Measurements from ENCODE around the gene NUTM2B. TPM values are rescaled to one million over a fixed set of nuclear protein-coding genes. Genes with fewer than 3 reads are reported as not detected.
"Not testable (repeated sequence)": the region's sequence is repeated elsewhere in the genome, so short reads cannot be mapped to it uniquely, and the experiment has no call there.

The NUTM2B gene
- total RNA-seq, 1 donor from 2014 or later = 1.9 TPM

DNA sequence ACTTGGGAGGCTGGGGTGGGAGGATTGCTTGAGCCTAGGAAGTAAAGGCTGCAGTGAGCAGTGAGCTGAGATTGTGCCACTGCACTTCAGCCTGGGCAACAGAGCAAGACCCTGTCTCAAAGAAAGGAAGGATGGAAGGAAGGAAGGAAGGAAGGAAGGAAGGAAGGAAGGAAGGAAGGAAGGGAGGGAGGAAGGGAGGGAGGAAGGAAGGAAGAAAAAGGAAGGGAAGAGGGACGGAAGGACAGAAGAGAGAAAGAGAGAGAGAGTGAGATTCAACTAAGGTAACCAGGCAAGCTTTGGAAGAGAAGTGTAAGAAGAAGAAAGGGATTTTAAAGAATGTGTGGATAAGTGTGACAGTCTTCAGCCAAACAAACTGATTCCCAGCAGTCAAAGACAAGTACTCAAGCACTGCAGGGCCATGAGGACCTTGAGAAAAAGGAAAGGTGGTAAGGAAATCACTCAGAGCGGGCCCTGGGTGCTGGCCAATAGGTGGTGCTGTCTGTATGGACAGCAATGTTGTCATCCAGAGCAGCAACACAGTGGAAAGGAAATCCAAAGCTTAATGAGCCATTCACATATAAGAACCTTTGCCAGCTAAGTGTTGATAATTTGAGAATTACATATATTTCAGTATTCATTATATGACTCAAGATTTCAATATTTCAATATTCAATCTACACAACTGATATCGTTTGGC, 55.4 kb downstream of the NUTM2B start:
- DNase-seq (ENCODE audit: low spot score, unreplicated experiment); H3K27me3 Mint-ChIP-seq: not testable (repeated sequence)
- TF ChIP-seq, protein P1, sequence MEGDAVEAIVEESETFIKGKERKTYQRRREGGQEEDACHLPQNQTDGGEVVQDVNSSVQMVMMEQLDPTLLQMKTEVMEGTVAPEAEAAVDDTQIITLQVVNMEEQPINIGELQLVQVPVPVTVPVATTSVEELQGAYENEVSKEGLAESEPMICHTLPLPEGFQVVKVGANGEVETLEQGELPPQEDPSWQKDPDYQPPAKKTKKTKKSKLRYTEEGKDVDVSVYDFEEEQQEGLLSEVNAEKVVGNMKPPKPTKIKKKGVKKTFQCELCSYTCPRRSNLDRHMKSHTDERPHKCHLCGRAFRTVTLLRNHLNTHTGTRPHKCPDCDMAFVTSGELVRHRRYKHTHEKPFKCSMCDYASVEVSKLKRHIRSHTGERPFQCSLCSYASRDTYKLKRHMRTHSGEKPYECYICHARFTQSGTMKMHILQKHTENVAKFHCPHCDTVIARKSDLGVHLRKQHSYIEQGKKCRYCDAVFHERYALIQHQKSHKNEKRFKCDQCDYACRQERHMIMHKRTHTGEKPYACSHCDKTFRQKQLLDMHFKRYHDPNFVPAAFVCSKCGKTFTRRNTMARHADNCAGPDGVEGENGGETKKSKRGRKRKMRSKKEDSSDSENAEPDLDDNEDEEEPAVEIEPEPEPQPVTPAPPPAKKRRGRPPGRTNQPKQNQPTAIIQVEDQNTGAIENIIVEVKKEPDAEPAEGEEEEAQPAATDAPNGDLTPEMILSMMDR (IDR thresholded peaks at IDR 0.05; ENCODE audit: unreplicated experiment) = peak; percentile 26

More for the DNA sequence above, 55.4 kb downstream of the NUTM2B start:
- not testable (repeated sequence) for H3K4me1 Mint-ChIP-seq (ENCODE audit: low read depth); H3K4me3 Mint-ChIP-seq (ENCODE audit: low read depth); H3K36me3 Mint-ChIP-seq (ENCODE audit: insufficient read depth); H3K9me3 Mint-ChIP-seq (ENCODE audit: low read depth); H3K27ac Mint-ChIP-seq

Other genes with a start within 250 kb of the NUTM2B start
- gene EIF5AL1, start 190.7 kb upstream of the NUTM2B start, total RNA-seq = 0.11 and 0.12 TPM in 2 replicates
- not detected in 2 replicates for gene SFTPA2, start 142.8 kb upstream of the NUTM2B start, total RNA-seq
- gene SFTPA1, start 92.3 kb upstream of the NUTM2B start, total RNA-seq = 0.22 TPM in 1 of 2 replicates, not detected in the other
- gene NUTM2E, start 123.5 kb downstream of the NUTM2B start, total RNA-seq = 0.36 and 0.40 TPM in 2 replicates
- gene SFTPD, start 245.9 kb downstream of the NUTM2B start, total RNA-seq = 0.29 and 0.40 TPM in 2 replicates

All from progenitor cell of endocrine pancreas (in vitro differentiated cells).